GM23248 (cell line): ENCODE measurements around the gene SDCCAG8. TPM values are rescaled to one million over a fixed set of nuclear protein-coding genes. Genes with fewer than 3 reads are reported as not detected.

Experiments
- DNase-seq: peaks from one replicate; pipeline ENCODE4 v3.0.0-alpha.2; 2015
- H2AFZ ChIP-seq: fragments of 200-600 bp; sonication (generic); 2 replicates; pipeline ENCODE4 v1.6.1; 2016; ENCODE audit warnings: antibody characterized with exemption
- H3F3A ChIP-seq: fragments of 200-600 bp; sonication (generic); 2 replicates; pipeline ENCODE4 v1.6.1; 2016; ENCODE audit warnings: mild to moderate bottlenecking, antibody characterized with exemption, mixed run types; ENCODE audit not compliant: insufficient read depth
- H3K27ac ChIP-seq: fragments of 200-600 bp; sonication (generic); 2 replicates; pipeline ENCODE4 v1.5.1; 2016; ENCODE audit warnings: mild to moderate bottlenecking
- H3K27me3 ChIP-seq: fragments of 200-600 bp; sonication (generic); replicated peaks from 2 replicates; pipeline ENCODE4 v1.6.1; 2016; ENCODE audit warnings: mild to moderate bottlenecking; ENCODE audit not compliant: insufficient read depth
- H3K36me3 ChIP-seq: fragments of 200-600 bp; sonication (generic); 2 replicates; pipeline ENCODE4 v1.6.1; 2016; ENCODE audit warnings: low read depth, mild to moderate bottlenecking
- H3K4me1 ChIP-seq: fragments of 200-600 bp; sonication (generic); 2 replicates; pipeline ENCODE4 v1.6.1; 2016; ENCODE audit warnings: mild to moderate bottlenecking; ENCODE audit not compliant: insufficient read depth
- H3K4me2 ChIP-seq: fragments of 200-600 bp; sonication (generic); one replicate; pipeline ENCODE4 v1.6.1; 2016; ENCODE audit warnings: mild to moderate bottlenecking; ENCODE audit not compliant: unreplicated experiment
- H3K4me3 ChIP-seq: fragments of 200-600 bp; sonication (generic); 2 replicates; pipeline ENCODE4 v1.5.1; 2016; ENCODE audit warnings: mild to moderate bottlenecking
- H3K79me2 ChIP-seq: fragments of 200-600 bp; sonication (generic); 2 replicates; pipeline ENCODE4 v1.6.1; 2016; ENCODE audit warnings: mild to moderate bottlenecking; ENCODE audit not compliant: insufficient read depth
- H3K9ac ChIP-seq: fragments of 200-600 bp; sonication (generic); 2 replicates; pipeline ENCODE4 v1.6.1; 2016; ENCODE audit warnings: mild to moderate bottlenecking
- H3K9me2 ChIP-seq: fragments of 200-600 bp; sonication (generic); 2 replicates; pipeline ENCODE4 v1.6.1; 2016; ENCODE audit warnings: mixed run types, mild to moderate bottlenecking, moderate library complexity; ENCODE audit not compliant: insufficient read depth
- H3K9me3 ChIP-seq: fragments of 200-600 bp; sonication (generic); one replicate; pipeline ENCODE4 v1.6.1; 2017; ENCODE audit warnings: low read depth
- H4K20me1 ChIP-seq: fragments of 200-600 bp; sonication (generic); 2 replicates; pipeline ENCODE4 v1.6.0; 2016; ENCODE audit not compliant: insufficient read depth
- EZH2 ChIP-seq: fragments of 200-600 bp; sonication (generic); IDR thresholded peaks from 2 replicates; pipeline ENCODE4 v1.6.1; 2018; ENCODE audit warnings: antibody characterized with exemption, mild to moderate bottlenecking; ENCODE audit not compliant: insufficient read depth, poor library complexity, severe bottlenecking
- EZH2phosphoT487 ChIP-seq: fragments of 200-600 bp; sonication (generic); IDR thresholded peaks from 2 replicates; pipeline ENCODE4 v1.6.1; 2018; ENCODE audit warnings: antibody characterized with exemption, moderate library complexity, mild to moderate bottlenecking, low read depth; ENCODE audit not compliant: insufficient read depth
- WGBS, 2 experiments: methylation state at CpG; one replicate each; pipeline ENCODE4 v1.1.6; 2015 to 2017; ENCODE audit warnings: low lambda C conversion rate in 2 of 2, low coverage in 1 of 2; ENCODE audit errors: missing lambda C conversion rate in 2 of 2; 5-methylcytosine and 5-hydroxymethylcytosine counted together
- in situ Hi-C: fragments of 300-500 bp; cut with MboI; formaldehyde crosslinking; loops from 2 replicates; pipeline ENCODE4 v1.15.0; 2020
- polyA plus RNA-seq: library from polyadenylated mRNA; unstranded; fragments of >200 nt; fragmentation: Nextera tagmentation; extraction: Ambion mirVana; gene quantifications from 2 replicates; pipeline ENCODE4 v1.2.1, GENCODE V29; 2016
- total RNA-seq: library from RNA; depleted of rRNA; stranded (reverse); fragments of >200 nt; shearing (Covaris generic); gene quantifications from 2 replicates; pipeline ENCODE4 v1.2.3, GENCODE V29; 2014

Gene SDCCAG8
- total and polyA plus RNA-seq, 2 experiments from 2014 or later, result 29.4 to 45.3 TPM

GRCh38 chr1:243275316-243275715 lies 19.5 kb downstream of the SDCCAG8 start:
- WGBS, 2 experiments, result 95 to 96% methylated on average over 3 of the region's 3 CpGs
- no peaks in the 10 kb centered on the region for H4K20me1 ChIP-seq
- H3K79me2 ChIP-seq, result peaks cover 74% of the 10 kb centered on the region
- no peak for DNase-seq
- H3K27ac ChIP-seq, result no peak overlapping the region
- no peaks in the 10 kb centered on the region for H3K27me3 ChIP-seq
- in situ Hi-C loops, result no loop called here
- no peak for TF ChIP-seq EZH2phosphoT487
- no peak for TF ChIP-seq EZH2
- no peak overlapping the region for H2AFZ ChIP-seq
- H3K9me3 ChIP-seq, result no peaks in the 10 kb centered on the region
- H3K4me2 ChIP-seq, result no peak overlapping the region
- no peaks in the 10 kb centered on the region for H3F3A ChIP-seq
- H3K9ac ChIP-seq, result no peak overlapping the region
- H3K36me3 ChIP-seq, result peaks cover 37% of the 10 kb centered on the region
- no peaks in the 10 kb centered on the region for H3K9me2 ChIP-seq
- peaks cover 21% of the 10 kb centered on the region for H3K4me1 ChIP-seq
- H3K4me3 ChIP-seq, result no peak overlapping the region

- TF ChIP-seq EZH2 (no peak), EZH2phosphoT487 (no peak)
- peaks cover 23% of the 10 kb centered on the region for H3K36me3 ChIP-seq
- H3K9me2 ChIP-seq, result no peaks in the 10 kb centered on the region
- H4K20me1 ChIP-seq, result no peaks in the 10 kb centered on the region
- H3K4me2 ChIP-seq, result peak overlapping the region; percentile 14
- peaks cover 11% of the 10 kb centered on the region for H3K4me1 ChIP-seq
- 27 to 32% methylated on average over 3 of the region's 3 CpGs for WGBS, 2 experiments
- H3K79me2 ChIP-seq, result peaks cover 80% of the 10 kb centered on the region
- no peak overlapping the region for H3K27ac ChIP-seq
- no peak overlapping the region for H3K4me3 ChIP-seq
- H3K9me3 ChIP-seq, result no peaks in the 10 kb centered on the region
- no peak overlapping the region for H2AFZ ChIP-seq
- no peak for DNase-seq
- no peak overlapping the region for H3K9ac ChIP-seq
- H3F3A ChIP-seq, result no peaks in the 10 kb centered on the region
- in situ Hi-C loops, result no loop called here
- no peaks in the 10 kb centered on the region for H3K27me3 ChIP-seq
Observed at GRCh38 chr1:243280571-243281129, 24.8 kb downstream of the SDCCAG8 start.

- Histone ChIP-seq H3K79me2 (peaks cover 84% of the 10 kb centered on the region), H2AFZ (no peak overlapping the region), H3F3A (peaks cover 10% of the 10 kb centered on the region), H3K36me3 (peaks cover 14% of the 10 kb centered on the region), H3K9me2 (no peaks in the 10 kb centered on the region), H3K4me1 (peaks cover 20% of the 10 kb centered on the region), H3K9me3 (no peaks in the 10 kb centered on the region), H3K27ac (no peak overlapping the region), H3K4me2 (no peak overlapping the region), H3K4me3 (no peak overlapping the region), H3K27me3 (no peaks in the 10 kb centered on the region), H4K20me1 (no peaks in the 10 kb centered on the region), H3K9ac (no peak overlapping the region)
- DNase-seq, result no peak
- in situ Hi-C loops, result no loop called here
- WGBS, 2 experiments, result 97 to 98% methylated on average over 5 of the region's 5 CpGs
- TF ChIP-seq EZH2, result no peak
- no peak for TF ChIP-seq EZH2phosphoT487
Observed at GRCh38 chr1:243281672-243282071, 25.8 kb downstream of the SDCCAG8 start.

- 67 to 69% methylated on average over 8 of the region's 8 CpGs for WGBS, 2 experiments
- no peaks in the 10 kb centered on the region for H4K20me1 ChIP-seq
- DNase-seq, result peak; percentile 49
- in situ Hi-C loops, result no loop called here
- peak overlapping the region; percentile 60 for H3K4me2 ChIP-seq
- no peak overlapping the region for H3K4me3 ChIP-seq
- no peaks in the 10 kb centered on the region for H3K9me3 ChIP-seq
- H3K9me2 ChIP-seq, result no peaks in the 10 kb centered on the region; the same call in 1 of the 2 replicates
- peaks cover 39% of the 10 kb centered on the region for H3K4me1 ChIP-seq
- H3K36me3 ChIP-seq, result 0 out of 2 replicates have a peak, but pooled peaks cover 9% of the 10 kb centered on the region
- H3K27me3 ChIP-seq, result no peaks in the 10 kb centered on the region
- peak overlapping the region; percentile 77 for H3K27ac ChIP-seq
- H3K9ac ChIP-seq, result no peak overlapping the region
- H3K79me2 ChIP-seq, result peaks cover 65% of the 10 kb centered on the region
- peaks cover 33% of the 10 kb centered on the region for H3F3A ChIP-seq
- H2AFZ ChIP-seq, result 0 out of 2 replicates have a peak overlapping the region, but pooled peaks have one; percentile 1
- no peak for TF ChIP-seq EZH2
- TF ChIP-seq EZH2phosphoT487, result no peak
Observed at GRCh38 chr1:243286409-243287122, 30.7 kb downstream of the SDCCAG8 start.
